ENCODE data around the gene SLC8B1. TPM values are rescaled to one million over a fixed set of nuclear protein-coding genes. Genes with fewer than 3 reads are reported as not detected.

Gene SLC8B1
- total RNA-seq, 1 experiment from 2014 or later = 23.8 TPM

DNA sequence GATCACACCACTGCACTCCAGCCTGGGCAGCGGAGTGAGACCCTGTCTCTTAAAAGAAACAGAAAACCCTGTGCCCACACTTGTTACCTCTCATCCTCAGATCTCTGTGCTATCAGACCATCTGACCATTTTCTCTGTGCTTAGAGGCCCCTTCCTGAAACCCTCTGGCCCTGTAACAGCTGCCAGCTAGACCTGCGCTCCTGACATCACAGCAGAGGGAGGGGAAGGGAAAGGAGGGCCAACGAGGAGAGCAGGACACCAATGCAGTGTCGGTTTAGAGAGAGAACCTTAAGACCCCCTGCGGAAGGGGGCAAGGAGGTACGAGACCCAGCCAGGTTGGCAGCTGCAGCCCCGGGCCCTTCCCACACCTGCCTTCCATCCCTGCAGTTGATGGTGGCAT, 42.4 kb downstream of the SLC8B1 start:
- CTCF ChIA-PET = no interaction called here
- intact Hi-C loops (cut with micrococcal nuclease; ENCODE audit: unreplicated experiment) = no loop called here
- Mint-ChIP-seq H3K36me3 (ENCODE audit: insufficient read depth, unreplicated experiment) (peaks cover 23% of the 10 kb centered on the region), H3K4me1 (ENCODE audit: low read depth, unreplicated experiment) (no peaks in the 10 kb centered on the region), H3K27ac (ENCODE audit: unreplicated experiment) (no peak overlapping the region), H3K27me3 (ENCODE audit: unreplicated experiment) (no peaks in the 10 kb centered on the region), H3K9me3 (ENCODE audit: low read depth, unreplicated experiment) (no peaks in the 10 kb centered on the region), H3K4me3 (ENCODE audit: low read depth, unreplicated experiment) (no peak overlapping the region)
- DNase-seq = no peak
- TF ChIP-seq, protein P1, sequence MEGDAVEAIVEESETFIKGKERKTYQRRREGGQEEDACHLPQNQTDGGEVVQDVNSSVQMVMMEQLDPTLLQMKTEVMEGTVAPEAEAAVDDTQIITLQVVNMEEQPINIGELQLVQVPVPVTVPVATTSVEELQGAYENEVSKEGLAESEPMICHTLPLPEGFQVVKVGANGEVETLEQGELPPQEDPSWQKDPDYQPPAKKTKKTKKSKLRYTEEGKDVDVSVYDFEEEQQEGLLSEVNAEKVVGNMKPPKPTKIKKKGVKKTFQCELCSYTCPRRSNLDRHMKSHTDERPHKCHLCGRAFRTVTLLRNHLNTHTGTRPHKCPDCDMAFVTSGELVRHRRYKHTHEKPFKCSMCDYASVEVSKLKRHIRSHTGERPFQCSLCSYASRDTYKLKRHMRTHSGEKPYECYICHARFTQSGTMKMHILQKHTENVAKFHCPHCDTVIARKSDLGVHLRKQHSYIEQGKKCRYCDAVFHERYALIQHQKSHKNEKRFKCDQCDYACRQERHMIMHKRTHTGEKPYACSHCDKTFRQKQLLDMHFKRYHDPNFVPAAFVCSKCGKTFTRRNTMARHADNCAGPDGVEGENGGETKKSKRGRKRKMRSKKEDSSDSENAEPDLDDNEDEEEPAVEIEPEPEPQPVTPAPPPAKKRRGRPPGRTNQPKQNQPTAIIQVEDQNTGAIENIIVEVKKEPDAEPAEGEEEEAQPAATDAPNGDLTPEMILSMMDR (IDR thresholded peaks at IDR 0.05; ENCODE audit: unreplicated experiment) = no peak
- no TSS peak for BruUV-seq (replicated peaks)

GRCh38 chr12:113292091-113292490, 42.8 kb downstream of the SLC8B1 start:
- Mint-ChIP-seq H3K36me3 (ENCODE audit: insufficient read depth, unreplicated experiment) (peaks cover 23% of the 10 kb centered on the region), H3K4me3 (ENCODE audit: low read depth, unreplicated experiment) (no peak overlapping the region), H3K9me3 (ENCODE audit: low read depth, unreplicated experiment) (no peaks in the 10 kb centered on the region), H3K4me1 (ENCODE audit: low read depth, unreplicated experiment) (no peaks in the 10 kb centered on the region), H3K27ac (ENCODE audit: unreplicated experiment) (no peak overlapping the region), H3K27me3 (ENCODE audit: unreplicated experiment) (no peaks in the 10 kb centered on the region)
- no TSS peak for BruUV-seq (replicated peaks)
- TF ChIP-seq, protein P1 (IDR thresholded peaks at IDR 0.05; ENCODE audit: unreplicated experiment) = no peak
- intact Hi-C loops (cut with micrococcal nuclease; ENCODE audit: unreplicated experiment) = no loop called here
- CTCF ChIA-PET = interaction anchor here (0.7 kb wide), 1 partner anchor 933 kb away, joined by 9 read pairs; no protein-coding TSS in a partner anchor
- no peak for DNase-seq

GRCh38 chr12:113291586-113291985, 43.3 kb downstream of the SLC8B1 start:
- H3K36me3 Mint-ChIP-seq (ENCODE audit: insufficient read depth, unreplicated experiment) = peaks cover 24% of the 10 kb centered on the region
- TF ChIP-seq, protein P1 (IDR thresholded peaks at IDR 0.05; ENCODE audit: unreplicated experiment) = no peak
- DNase-seq = no peak
- H3K4me1 Mint-ChIP-seq (ENCODE audit: low read depth, unreplicated experiment) = no peaks in the 10 kb centered on the region
- intact Hi-C loops (cut with micrococcal nuclease; ENCODE audit: unreplicated experiment) = no loop called here
- no TSS peak for BruUV-seq (replicated peaks)
- H3K9me3 Mint-ChIP-seq (ENCODE audit: low read depth, unreplicated experiment) = no peaks in the 10 kb centered on the region
- no peak overlapping the region for H3K4me3 Mint-ChIP-seq (ENCODE audit: low read depth, unreplicated experiment)
- CTCF ChIA-PET = interaction anchor here (0.7 kb wide), 1 partner anchor 932 kb away, joined by 9 read pairs; no protein-coding TSS in a partner anchor
- H3K27ac Mint-ChIP-seq (ENCODE audit: unreplicated experiment) = no peak overlapping the region
- no peaks in the 10 kb centered on the region for H3K27me3 Mint-ChIP-seq (ENCODE audit: unreplicated experiment)

DNA sequence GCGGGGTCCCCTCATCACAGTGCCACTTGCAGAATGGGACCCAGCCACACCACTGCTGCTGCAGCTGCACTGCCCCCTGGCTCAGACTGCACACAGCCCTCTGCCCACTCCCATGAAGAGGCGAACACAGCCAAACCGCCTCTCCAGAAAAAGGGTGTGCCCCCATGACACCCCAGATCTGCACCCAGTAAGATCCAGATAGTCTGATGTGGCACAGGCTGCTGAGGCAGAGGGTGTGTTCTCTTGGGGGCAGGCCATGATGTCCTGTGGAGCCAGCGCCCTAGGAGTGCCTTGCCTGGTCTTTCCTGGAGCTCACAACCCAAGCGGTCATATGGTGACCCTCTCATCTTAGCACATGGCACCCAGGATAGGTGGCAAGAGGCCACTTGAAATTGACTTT, 44.4 kb downstream of the SLC8B1 start:
- H3K36me3 Mint-ChIP-seq (ENCODE audit: insufficient read depth, unreplicated experiment) = peaks cover 31% of the 10 kb centered on the region
- TF ChIP-seq, protein P1 (IDR thresholded peaks at IDR 0.05; ENCODE audit: unreplicated experiment) = no peak

More for the DNA sequence above, 44.4 kb downstream of the SLC8B1 start:
- DNase-seq = no peak
- Mint-ChIP-seq H3K9me3 (ENCODE audit: low read depth, unreplicated experiment) (no peaks in the 10 kb centered on the region), H3K4me3 (ENCODE audit: low read depth, unreplicated experiment) (no peak overlapping the region), H3K27me3 (ENCODE audit: unreplicated experiment) (no peaks in the 10 kb centered on the region), H3K27ac (ENCODE audit: unreplicated experiment) (no peak overlapping the region), H3K4me1 (ENCODE audit: low read depth, unreplicated experiment) (no peaks in the 10 kb centered on the region)
- CTCF ChIA-PET = no interaction called here
- BruUV-seq (replicated peaks) = no TSS peak
- intact Hi-C loops (cut with micrococcal nuclease; ENCODE audit: unreplicated experiment) = no loop called here
